Heart left ventricle (tissue), 13 donors: ENCODE data around the gene TOP2B.

ENCODE experiments used
- CTCF ChIP-seq, 12 donors: fragments of 200-600 bp; sonication (generic) in 4 of 12; IDR thresholded peaks; one replicate each; pipeline versions ENCODE4 v1.5.0 to v1.8.0; 2018 to 2022; ENCODE audit warnings: antibody characterized with exemption in 12 of 12, mild to moderate bottlenecking in 5 of 12
- POLR2A ChIP-seq, 2 donors: fragments of 450-650 bp; IDR thresholded peaks; one replicate each; pipeline ENCODE4 v1.6.1; 2017; ENCODE audit warnings: antibody characterized with exemption in 2 of 2, mild to moderate bottlenecking in 2 of 2, moderate library complexity in 2 of 2
- donor health status: ischemic (EF 13 %, LVEDD 7.1; RV severe dilation, severe dysfunction).
- donor health status: DM: no; HTN: yes; CAD: no.
- donor health status: DM: no; HTN: no; CAD: no.
- donor health status: ischemic (EF 25% LVEDD 6.9; RV normal size, moderate dysfunction).
- donor health status: ischemic (EF 25% LVEDD 5.7; RV mildly dilated, moderate dysfunction).
- donor health status: ischemic (EF 35%, LVEDD 5.7; RV mildly dilated, moderate dysfunction).
- donor health status: nonischemic (EF 11% LVEDD 7.7; RV severe dilation, severe dysfunction).
- donor health status: DM: yes; HTN: yes; CAD: no.
- donor health status: PGD.
- donor health status: ischemic (EF 29% LVEDD 5.4; RV normal size, mild dysfunction).
- donor health status: nonischemic (EF 23%, LVEDD 6.1; RV moderate dilation, normal function).

- TF ChIP-seq CTCF (IDR thresholded peaks at IDR 0.05): no peak
- TF ChIP-seq POLR2A (IDR thresholded peaks at IDR 0.05): no peak
Observed at GRCh38 chr3:25711090-25711489, 46.4 kb upstream of the TOP2B start.
